Measurements from ENCODE around the gene TAPT1.

DNA sequence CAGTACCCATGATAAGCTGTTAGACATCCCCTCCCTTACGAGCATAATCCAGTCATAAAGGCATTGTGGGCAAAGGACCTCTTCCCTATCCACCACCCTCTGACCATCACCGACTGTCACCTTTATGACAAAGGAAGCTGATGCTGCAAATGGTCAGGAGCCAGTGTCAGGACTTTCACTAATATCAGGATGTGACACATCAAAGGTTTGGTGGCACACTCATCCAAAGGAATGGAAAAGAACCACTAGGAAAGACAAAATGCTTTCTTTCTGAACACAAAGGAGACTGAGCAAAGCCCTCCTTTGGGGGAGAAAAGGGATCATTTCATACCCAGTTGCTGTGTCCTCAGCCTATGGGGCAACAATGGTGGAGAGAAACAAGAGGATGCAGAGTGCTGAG lies 75.6 kb downstream of the TAPT1 start:
- TF ChIP-seq POLR2A (IDR thresholded peaks at IDR 0.05) = no peak
- TF ChIP-seq, protein P1, sequence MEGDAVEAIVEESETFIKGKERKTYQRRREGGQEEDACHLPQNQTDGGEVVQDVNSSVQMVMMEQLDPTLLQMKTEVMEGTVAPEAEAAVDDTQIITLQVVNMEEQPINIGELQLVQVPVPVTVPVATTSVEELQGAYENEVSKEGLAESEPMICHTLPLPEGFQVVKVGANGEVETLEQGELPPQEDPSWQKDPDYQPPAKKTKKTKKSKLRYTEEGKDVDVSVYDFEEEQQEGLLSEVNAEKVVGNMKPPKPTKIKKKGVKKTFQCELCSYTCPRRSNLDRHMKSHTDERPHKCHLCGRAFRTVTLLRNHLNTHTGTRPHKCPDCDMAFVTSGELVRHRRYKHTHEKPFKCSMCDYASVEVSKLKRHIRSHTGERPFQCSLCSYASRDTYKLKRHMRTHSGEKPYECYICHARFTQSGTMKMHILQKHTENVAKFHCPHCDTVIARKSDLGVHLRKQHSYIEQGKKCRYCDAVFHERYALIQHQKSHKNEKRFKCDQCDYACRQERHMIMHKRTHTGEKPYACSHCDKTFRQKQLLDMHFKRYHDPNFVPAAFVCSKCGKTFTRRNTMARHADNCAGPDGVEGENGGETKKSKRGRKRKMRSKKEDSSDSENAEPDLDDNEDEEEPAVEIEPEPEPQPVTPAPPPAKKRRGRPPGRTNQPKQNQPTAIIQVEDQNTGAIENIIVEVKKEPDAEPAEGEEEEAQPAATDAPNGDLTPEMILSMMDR (IDR thresholded peaks at IDR 0.05) = no peak
